SKM-1 treated with dmso at 0.1 percent for 144 hours (cell line): ENCODE measurements around the gene RNU5D-1.

Experiments used
- DNase-seq: peaks from one replicate; lab custom pipeline; 2025; ENCODE audit not compliant: unreplicated experiment; lab: John Stamatoyannopoulos, UW

RNU5D-1 gene

DNA sequence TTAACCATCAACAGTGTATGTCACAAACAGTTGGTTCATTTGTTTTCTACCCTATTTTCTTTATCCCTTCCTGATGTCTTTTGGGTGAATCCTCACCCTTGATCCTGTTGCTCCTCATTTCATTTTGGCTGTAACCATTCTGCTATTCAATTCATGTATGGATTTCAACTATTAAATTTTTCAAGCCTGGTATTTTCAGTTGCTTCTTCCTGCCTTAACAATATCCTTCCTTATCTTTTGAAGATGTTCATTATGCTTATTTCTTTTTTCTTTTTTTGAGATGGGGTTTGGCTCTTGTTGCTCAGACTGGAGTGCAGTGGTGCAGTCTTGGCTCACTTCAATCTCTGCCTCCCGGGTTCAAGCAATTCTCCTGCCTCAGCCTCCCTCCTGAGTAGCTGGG, 2.8 kb upstream of the RNU5D-1 start:
- no peak for DNase-seq

DNA sequence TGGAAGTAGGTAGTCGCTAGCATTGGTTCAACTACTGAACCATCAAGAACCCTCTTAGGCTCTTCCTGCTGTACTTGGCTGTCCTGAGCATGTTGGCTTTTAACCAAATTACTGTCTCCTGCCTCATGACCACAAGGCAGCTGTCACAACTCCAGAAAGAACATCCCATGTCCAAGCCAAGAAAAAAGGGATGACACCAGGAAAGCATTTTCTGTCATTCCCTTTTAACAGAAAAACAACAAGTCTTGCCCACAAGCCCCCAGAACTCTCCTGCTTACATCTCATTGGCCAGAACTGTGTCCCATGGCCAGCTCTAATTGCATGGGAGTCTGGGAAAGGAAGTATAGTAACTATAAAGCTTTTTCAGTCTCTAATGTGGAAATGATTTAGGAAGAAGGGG, 2.4 kb upstream of the RNU5D-1 start:
- no peak for DNase-seq

DNA sequence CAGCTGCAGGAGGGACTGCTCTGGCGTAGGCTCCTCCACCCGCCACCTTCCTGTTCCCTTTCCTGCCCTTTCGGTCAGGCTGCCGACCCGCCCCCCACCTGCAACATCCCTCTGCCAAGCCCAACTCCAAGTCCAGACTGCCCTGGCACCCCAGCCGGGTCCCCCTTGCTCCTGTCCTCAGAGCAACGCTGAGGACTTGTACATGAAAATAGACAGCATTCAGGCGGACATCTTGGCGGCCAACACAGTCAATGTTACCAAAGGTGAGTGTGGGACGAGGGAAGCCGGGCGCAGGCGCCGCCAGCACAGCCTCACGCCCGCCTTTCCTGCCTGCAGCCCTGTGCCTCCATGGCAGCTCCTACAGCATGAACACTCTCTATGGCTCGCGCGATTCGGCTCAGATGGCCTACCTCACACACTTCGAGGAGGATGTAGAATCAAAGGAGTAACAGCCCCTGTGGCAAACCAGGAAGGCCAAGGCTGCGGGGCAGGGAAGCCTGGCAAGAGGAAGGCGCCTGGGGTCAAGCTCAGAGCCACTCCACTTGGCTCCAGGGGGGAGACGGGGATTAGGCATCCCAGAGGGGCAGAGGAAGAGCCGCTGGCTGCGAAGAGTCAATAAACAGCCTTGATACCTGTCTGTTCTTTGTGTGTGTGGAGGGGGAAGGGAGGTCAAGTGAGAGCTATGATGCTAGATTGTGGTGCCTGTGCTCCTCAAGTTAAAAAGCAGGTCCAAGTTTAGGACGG, 5.8 kb downstream of the RNU5D-1 start:
- no peak for DNase-seq

DNA sequence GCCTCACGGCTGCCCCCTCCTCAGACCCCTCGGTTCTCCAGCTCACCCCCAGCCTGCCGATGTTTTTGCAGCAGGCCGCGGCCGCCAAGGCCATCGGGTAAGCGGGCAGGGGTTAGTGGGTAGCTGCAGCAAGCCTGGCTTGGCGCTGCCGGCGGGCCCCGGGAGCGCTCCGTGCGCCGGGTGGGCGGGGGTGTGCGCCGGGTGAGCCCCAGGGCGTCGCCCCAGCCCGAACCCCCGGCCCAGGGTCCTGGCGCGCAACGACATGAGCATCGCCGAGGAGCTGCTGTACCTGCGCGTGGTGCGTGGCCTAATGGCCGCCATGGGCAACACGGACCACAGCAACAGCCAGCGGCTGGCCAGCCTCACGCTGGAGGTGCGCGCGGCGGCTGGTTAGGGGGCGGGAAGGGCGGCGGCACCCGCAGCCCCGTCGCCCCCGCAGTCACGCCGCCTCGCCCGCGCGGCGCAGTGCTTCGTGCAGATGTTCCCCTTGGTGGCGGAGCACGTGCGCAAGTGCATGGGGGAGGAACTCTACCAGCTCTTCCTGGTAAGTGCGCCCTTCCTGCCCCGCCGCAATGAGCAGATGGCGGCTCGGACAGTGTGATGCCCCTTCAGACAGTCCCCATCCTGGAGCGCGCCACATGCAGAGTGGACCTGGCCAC, 6.5 kb downstream of the RNU5D-1 start:
- DNase-seq, result no peak

DNA sequence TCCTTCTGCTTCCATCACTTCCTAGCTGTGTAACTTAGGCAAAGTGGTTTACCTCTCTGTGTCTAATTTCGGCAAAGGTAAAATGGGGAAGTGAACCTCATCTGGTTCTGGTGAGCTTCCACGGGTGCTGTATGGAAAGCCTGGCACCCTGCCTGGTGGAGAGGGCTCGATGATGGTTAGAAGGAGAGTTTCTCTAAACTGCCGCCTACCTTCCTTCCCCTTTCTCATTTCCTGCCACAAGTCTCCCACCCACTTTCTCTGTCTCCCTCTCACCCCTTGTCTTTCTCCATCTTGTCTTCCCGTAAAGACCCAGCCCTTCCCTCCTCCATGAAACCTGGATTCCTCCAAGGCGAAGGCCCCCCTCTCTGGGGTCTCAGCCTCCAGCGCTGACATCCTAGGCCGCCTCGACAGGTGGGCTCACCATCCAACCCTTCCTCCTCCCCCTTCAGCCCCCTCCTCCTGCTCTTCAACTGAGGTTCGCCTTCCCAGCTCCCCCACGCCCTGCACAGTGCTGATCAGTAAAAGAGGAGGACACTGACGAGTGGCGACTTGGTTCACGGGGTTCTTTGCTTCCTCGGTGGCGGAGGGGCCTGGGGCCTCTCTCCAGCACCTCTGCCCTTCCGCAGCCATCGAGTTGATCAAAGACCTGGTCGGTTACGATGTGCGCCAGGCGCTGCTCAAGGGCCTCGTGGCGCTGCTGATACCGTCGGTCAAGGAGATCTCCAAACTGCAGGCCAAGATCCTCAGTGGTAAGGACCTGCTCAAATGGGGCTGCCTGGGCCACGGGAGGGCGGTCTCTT, 7.3 kb downstream of the RNU5D-1 start:
- DNase-seq, result peak; percentile 96

DNA sequence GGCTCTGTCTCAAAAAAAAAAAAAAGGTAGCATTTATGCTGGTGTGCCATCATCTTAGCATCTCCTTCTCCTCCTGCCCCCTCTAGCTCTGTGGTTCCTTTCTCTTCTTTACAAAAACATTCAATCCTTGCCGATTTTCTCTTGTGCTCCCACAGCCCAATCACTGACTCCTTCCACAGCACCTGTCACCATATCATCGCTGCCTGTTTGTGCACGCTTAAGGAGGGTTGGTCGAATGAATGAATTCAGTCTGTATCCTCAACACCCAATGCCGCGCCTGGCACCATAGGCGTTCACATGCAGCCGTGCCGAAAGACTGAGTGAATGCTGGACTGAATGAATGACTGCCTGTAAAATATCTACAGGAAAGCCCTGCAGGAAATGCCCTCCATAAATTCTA, 7.9 kb downstream of the RNU5D-1 start:
- DNase-seq, result peak; percentile 35

DNA sequence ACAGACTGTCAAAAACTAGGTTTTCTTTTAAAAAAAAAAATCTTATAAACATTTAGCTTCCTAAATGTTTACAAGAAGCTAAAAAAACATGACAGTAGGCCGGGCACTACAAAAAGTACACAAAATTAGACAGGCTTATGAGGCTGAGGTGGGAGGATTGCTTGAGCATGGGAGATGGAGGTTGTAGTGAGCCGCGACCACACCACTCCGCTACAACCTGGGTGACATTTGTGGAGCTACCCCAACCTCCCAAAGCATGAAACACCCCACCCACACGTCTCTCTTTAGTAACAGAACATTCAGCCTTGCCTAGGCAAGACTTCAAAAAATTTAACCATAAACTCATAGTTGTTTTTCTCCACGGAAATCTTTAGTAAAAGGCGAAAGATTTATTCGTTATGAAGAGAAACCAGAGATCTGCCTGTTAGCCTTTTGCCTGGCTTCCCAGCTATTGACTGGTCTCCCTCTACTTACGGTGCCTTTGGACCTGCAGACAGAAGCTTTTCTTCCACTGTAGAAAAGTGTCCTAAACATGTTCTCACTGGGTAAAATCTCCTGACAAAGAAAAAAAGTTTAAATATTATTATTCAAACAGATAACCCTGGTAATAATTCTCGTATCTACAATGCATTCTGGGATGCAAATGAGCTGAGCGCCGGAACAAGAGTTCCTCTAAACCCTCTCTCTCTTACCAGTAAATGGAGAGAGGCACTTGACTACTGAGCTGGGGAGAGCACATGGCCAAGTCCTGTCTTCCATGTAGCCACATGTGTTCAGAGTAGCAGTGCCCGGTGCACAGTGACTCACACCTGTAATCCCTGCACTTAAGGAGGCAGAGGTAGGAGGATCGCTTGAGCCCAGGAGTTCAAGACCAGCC, 9.2 kb downstream of the RNU5D-1 start:
- peak; percentile 98 for DNase-seq

DNA sequence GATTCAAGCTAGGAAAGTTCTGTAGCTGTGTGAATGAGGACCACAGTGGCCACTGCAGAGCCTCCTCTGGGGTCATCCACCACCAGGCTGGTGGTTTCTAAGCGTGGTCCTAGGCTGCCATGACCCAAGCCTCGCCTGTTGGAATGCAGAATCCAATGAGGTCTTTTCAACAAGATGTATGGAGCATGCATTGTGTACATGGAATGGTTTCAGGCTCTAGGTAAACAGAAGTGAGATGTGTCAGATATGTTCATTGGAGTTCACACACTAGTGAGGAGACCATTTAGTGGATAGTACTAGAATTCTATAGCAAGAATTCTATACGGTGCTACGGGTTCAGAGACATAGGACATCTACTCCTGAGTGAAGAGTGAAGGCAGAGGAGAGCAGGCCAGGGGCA, 10.7 kb downstream of the RNU5D-1 start:
- DNase-seq, result no peak

DNA sequence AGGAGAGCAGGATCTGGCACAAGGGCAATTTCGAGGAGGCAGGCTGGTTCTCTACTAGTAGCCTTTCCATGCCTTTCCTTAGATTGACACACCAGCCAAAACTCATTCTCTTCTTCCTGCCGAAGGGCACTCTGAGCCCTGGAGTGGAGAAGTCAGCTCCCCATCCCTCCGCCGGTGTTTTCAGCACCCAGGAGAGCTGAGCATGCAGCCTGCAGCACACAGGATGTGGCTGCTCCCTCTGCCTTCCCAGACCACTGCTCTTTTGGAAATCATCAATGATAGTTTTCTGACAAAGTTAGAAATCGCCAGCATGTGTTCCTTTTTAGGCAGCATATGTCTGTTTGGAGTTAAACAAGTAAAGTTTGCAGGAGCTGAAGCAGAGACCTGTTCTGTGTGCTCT, 11.7 kb downstream of the RNU5D-1 start:
- DNase-seq, result no peak

DNA sequence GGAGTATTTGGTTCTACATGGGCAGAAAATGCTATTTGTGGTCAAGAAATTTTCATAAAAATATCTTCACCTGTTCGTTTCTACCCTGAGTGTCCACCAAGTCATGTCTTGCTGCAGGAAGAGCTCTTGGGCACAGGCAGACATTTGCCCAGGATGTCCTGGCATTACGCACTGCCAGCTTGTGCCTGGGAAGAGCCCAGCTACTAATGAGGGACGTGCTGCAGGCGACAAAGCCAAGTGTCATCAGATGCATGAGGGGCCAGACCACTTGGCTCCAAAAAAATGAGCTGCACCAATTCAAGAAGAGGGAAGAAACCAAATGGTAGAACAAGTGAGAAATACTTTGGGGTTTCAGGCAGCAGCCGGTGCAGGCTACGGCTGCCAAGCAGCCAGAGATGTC, 12.9 kb downstream of the RNU5D-1 start:
- DNase-seq, result no peak

DNA sequence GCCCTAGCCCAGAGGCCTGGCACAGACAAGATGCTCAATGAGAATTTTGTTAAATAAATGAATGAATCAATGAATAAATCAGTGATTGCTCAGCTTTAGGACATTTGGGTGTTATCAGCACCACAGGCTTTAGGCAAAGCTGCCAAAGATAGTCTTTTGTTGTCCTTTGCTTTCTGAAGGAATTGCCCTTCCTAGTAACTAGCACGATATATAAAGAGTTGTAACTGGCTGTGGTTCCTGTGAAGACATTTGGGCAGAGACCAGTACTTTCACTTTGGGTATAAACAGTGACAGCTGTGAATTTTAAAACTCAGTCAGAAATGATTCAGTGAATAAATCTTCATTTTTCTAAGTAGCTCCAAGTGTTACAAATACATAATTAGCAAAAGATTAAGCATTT, 13.3 kb downstream of the RNU5D-1 start:
- DNase-seq, result no peak

DNA sequence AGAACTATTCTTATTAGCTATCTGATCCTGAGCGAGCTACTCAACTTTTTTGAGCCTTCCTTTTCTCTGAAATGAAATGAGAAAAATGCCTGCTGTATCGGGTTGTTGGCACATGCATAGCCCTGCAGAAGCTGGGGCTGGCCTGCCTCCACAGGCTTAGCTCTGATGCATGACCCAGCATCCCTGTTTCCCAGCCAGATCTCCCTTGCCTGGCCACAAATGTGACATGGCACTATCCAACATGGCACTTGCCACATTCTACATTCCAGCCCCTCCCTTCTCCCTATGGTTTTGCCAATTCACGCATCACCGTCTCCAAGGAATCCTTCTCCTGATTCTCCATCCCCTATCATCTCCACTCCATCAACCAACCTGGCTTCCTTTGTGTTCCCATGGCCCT, 13.8 kb downstream of the RNU5D-1 start:
- DNase-seq, result no peak

DNA sequence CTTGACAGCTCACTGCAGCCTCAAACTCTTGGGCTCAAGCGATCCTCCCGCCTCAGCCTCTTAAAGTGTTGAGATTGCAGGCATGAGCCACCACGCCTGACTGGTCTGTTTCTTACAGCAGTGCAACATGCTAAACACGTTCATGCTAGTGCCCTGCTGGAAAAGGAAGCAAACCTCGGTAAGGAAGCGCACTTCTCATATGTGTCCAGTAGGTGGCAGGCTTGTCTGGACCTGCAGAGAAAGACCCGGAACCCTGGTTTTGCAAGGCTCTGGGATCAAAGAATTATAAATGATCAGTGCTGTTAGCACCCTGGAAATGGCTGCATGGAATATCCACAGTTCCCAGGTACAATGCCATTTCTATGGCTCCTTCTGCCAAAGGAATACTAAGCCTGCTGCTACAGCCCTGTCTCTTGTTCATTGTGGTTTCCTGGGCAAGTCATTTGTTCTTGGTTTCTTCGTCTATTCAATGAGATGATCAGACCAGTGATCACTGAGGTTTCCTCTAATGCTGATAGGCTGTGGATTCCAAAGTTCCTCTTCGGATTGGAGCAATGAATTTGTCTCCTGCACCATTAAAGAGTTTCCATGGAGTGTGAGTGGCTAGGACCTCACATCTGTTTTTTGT, 15.9 kb downstream of the RNU5D-1 start:
- peak; percentile 71 for DNase-seq

DNA sequence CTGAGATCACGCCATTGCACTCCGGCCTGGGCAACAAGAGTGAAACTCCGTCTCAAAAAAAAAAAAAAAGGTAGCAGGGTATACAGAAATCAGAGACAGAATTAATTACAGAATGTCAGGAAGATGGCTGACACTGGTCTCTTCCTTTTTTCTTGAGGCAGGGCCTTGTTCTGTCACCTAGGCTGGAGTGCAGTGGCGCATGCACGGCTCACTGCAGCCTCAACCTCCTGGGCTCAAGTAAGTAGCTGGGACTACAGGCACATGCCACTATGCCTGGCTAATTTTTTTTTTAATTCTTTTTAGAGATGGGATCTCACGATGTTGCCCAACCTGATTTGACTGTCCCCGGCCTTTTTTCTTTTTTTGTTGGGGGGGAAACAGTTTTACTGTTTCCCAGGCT, 16.4 kb downstream of the RNU5D-1 start:
- no peak for DNase-seq

DNA sequence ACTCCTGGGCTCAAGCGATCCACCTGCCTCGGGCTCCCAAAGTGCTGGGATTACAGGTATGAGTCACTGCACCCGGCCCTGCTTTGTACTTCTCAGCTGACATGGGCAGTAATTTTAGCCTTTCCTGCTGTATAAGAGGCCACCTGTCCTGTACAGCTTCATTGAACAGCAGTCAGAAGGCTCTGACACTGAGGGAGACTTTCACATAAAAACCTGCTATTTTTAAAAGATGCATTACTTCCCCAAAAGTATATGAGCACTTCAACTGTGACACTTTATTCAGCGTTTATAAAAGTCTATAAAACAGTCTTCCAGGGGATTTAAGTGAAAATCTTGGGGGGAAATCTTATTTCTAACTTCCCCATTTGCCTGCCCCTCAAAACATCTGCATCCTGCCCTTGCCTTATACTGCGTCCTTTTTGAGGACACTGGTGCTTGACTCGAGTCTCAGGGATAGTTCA, 17.6 kb downstream of the RNU5D-1 start:
- DNase-seq, result no peak

DNA sequence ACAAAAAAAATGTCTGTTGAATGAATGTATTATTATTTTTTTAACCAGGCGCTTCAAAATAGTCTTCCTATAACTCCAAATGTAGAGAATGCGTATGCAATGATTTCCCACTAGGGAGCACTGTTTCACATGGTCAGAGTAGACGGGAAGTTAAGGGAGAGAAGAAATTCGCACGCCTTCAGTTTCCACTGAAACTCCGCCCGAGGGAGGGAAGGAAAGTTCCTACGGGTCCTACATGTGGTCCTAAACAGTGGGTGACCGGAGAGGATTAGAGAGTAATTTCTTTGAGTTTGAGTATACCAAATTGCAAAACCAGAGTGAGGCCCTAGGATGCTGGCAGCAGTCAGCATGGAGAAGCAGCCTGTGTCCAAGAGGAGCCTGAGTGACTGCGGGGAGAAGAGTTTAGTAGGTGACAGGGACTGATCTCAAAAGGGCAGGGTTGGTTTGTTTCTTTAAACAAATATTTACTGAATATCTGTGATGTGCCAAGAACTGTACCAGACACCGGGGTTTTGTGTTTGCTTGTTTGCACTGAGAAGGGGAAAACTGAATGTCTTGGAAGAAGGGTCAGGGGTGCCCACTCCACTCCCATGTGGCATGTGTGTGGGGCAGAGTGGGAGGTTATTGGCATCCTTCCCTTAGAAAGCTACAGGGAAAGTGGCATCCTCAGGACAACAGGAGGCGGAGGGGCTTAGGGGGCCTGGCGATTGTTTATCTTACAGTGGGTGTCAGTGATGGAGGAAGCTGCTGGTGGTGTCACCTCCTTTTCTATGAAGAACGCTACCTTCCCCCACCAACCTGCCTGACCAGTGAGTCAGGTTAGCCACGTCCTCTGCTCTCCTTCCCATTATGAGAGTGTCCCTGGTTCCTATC, 22.8 kb downstream of the RNU5D-1 start:
- DNase-seq, result peak; percentile 40

DNA sequence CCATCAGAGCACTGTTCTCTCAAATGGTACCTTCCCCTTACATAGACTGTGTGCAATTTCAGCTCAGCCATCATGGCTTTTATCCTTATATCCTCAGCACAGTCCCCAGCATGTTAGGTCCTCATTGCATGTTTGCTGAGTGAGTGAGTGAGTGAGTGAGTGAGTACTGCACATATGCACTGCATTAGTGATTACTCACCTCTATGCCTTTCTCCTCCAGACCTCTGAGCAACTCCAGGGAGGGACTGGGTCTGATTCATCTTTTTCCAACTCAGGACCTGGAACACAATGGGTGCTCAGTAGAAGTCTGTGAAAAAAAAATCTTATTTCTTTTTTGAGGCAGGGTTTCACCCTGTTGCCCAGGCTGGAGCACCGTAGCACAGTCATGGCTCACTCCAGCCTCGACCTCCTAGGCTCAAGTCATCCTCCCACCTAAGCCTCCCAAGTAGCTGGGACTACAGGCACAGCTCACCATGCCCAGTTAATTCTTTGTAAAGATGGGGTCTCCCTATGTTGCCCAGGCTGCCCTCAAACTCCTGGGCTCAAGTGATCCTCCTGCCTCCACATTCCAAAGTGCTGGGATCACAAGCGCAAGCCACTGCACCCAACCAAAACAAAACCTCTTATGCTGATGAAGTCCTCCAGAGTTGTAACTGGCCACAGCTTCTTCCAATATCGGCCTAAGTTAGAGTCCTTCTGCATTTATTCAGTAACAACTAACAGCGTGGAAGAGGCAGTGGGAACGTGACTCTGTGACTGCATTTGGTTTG, 23.7 kb downstream of the RNU5D-1 start:
- DNase-seq, result no peak

DNA sequence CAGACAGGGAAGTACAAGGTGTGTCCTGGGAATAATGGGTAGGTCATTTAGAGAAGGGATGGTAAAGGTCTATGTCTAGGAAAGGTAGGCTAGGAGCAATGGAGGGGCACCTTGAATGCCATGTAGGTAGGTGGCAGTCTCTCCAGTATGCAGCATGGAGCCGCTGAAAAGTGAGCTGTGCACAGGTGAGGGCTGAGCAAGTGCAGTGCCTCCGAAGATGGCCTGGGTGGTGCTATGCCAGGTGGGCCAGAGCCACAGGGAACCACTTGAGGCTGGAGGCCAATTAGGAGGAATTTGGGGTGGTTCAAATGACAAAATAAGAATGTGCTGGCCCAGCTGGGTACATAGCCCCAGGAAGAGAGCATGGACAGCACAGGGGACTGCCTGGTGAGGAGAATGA, 25.0 kb downstream of the RNU5D-1 start:
- no peak for DNase-seq

DNA sequence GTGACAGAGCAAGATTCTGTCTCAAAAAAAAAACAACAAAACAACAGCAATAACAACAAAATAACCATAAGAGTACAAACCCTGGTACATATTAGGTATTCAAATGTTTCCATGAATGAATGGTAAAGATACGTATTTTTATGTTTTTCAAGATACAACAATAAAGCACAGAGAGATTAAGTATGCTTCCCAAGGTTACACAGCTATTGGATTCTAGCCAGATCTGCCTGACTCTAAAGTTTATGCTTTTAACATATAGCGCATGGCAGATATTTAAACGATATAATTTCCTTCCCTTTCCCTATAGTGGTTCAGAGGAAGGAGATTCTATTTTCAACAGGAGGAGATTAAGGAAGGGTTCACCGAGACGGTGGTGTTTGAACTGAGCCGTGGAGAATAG, 25.5 kb downstream of the RNU5D-1 start:
- DNase-seq, result no peak
